A204.1 (cell line): ENCODE data around the gene TREML4.

Experiments
- FAIRE-seq: peaks from 2 replicates; lab custom pipeline; 2012; peaks lifted over from hg19 to GRCh38; lab: Jason Lieb, UNC

Gene TREML4

DNA sequence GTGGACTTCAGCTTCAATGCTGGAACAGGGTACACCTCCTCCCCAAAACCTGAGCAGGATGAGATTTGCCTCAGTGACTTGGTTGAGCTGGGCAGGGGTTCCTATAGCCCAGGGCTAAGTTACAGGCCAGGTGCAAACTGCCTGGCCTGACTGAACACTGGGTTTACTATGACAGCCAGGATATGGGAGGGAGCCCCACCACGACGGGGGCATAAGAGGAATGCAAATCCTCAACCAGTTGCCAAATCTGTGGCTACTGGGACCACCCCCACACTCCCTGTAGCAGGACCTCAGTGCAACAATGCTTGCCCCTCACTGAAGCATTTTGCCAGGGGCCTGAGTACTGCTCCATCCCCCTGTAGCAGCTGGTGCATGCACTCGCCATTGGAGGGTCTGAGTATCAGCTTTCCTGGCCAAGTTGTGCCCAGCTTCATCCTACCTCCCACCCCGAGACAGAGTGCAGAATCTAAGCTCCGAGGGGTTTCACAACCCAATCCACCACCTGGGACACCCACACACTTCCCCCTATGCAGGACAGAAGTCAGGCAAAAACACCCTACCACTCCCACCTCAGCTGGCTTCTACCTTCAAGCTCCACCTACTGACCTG, 27.6 kb downstream of the TREML4 start:
- FAIRE-seq: no peak

GRCh38 chr6:41256383-41256782, 28.2 kb downstream of the TREML4 start:
- FAIRE-seq: no peak

GRCh38 chr6:41257369-41258195, 29.4 kb downstream of the TREML4 start:
- no peak for FAIRE-seq

DNA sequence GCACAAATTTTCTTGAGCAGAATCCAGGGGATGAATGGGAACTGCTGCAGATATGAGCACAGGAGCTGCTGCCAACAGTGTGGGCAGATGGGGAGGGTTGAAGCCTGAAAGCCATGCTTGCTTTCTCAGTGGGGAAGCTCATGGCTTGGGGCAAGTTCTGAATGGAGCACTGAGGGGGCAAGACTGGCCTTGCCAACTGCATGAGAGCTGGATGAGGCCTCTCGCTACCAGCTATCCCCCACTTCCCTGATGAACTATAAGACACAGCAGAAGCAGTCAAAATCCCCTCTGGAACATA, 30.0 kb downstream of the TREML4 start:
- FAIRE-seq: no peak

DNA sequence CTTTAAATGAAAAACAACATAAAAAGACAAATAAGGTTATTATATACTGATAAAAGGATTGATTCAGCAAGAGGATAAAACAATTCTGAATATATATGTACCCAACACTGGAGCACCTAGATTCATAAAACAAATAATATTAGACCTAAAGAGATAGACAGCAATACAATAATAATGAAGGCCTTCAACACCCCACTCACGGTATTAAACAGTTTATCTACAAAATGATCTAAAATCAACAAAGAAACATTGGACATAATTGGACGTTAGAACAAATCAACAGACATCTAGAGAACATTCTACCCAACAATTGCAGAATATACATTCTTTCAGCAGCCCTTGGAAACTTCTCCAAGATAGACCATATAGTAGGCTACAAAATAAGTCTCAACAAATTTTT, 34.3 kb downstream of the TREML4 start:
- FAIRE-seq: no peak

DNA sequence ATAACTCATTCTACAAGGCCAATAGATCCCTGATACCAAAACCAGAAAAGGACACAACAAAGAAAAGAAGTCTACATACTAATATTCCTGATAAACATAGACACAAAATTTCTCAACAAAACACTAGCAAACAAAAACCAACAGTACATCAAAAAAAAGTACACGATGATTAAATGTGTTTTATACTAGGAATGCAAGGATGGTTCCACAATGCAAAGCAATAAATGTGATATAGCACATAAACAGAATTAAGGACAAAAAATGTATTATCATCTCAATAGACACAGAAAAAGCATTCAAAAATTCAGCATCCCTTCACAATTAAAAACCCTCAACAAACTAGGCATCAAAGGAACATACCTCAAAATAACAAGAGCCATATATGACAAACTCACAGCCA, 35.1 kb downstream of the TREML4 start:
- no peak for FAIRE-seq

- FAIRE-seq: no peak
Observed at GRCh38 chr6:41266541-41266940, 38.4 kb downstream of the TREML4 start.

GRCh38 chr6:41268478-41268877, 40.3 kb downstream of the TREML4 start:
- FAIRE-seq: no peak

- FAIRE-seq: no peak
Observed at GRCh38 chr6:41269166-41269565, 41.0 kb downstream of the TREML4 start.

DNA sequence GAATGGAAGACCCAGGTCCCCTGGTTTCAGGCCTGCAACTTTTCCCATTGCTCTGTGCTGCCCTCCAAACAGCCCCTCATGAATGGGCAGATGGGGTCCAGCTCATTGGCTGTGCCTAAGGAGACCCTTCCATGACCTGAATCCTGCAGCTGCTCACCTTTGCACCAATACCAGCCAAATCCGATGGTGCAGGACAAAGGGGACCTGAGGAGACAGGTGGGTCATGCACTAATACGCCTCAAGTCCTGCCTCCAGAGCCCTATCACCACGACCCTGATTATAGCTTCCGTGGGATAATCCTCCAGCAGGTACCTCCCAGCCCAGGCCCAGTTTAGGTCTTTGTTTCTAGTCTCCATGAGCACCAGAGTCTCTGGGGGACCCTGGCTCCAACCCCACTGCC, 41.6 kb downstream of the TREML4 start:
- no peak for FAIRE-seq

DNA sequence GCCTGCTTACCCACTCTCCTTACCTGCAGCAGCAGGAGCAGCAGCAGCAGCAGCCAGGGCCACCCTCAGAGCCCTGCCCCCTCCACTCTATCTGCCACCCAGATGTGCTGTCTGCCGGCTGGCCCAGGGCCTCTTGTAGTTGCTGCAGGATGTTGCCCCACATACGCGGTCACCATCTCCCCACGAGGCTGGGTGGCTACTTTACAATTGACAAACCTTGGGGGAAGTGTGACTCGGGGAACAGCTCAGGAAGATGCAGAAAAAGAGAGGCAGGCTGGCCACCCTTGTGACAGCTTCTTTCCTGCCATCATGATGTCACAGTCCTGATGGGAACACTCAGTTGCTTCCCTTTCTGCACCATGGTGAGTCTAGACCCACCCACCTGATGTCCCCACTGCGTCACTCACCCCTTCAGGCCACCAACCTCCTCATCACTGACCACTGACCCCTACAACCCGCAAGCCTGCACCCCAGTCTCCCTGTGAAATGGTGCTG, 43.8 kb downstream of the TREML4 start:
- FAIRE-seq: no peak

DNA sequence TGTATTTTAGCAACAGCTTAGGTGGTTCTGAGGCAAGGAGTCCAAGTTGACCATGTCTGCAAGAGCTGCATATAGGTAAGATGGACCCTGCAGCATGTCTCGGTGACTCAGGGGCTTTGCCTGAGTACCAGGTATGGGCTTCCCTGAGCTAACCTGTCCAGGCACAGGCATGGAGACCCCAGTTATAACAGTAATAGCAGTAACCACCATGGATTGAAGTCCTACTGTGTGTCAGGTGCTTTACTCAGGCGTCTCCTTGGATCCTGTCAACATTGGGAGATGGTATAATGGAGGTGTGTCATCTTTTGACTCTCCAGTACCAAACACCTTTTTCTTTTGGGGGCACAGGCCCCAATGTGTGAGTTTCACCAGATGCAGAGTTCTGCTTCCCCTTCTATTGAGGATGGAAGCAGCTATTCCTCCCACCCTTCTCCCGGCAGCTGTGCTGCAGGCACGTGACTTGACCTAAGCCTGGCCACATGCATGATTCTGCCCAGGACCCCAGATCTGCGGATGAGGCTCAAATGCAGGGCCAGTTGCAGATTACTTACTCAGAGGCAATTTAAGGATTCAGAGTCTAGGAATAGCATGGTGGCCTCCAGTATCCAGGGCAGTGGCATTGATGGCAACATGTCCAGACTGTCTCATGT, 44.6 kb downstream of the TREML4 start:
- no peak for FAIRE-seq

- FAIRE-seq: no peak
Observed at GRCh38 chr6:41273714-41274113, 45.6 kb downstream of the TREML4 start.

DNA sequence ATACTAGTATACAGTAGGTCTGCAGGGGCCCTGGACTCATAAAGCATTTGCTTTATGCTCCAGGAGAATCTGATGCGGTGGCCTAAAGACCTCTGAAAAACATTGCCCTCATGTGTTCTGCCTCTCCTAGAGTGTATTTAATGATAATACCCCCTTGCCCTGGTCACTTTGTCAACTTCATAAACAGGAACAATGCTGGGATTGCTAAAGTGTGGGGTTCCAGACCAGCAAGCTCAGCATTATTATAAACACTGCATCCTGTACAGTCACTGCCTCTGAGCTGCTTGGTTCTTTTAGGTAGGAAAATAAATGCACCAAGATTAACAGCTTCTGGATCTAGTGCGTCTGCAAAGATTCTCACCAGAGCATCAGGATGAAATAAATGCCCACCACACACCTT, 46.1 kb downstream of the TREML4 start:
- FAIRE-seq: no peak

- FAIRE-seq: no peak
Observed at GRCh38 chr6:41275489-41275888, 47.3 kb downstream of the TREML4 start.

DNA sequence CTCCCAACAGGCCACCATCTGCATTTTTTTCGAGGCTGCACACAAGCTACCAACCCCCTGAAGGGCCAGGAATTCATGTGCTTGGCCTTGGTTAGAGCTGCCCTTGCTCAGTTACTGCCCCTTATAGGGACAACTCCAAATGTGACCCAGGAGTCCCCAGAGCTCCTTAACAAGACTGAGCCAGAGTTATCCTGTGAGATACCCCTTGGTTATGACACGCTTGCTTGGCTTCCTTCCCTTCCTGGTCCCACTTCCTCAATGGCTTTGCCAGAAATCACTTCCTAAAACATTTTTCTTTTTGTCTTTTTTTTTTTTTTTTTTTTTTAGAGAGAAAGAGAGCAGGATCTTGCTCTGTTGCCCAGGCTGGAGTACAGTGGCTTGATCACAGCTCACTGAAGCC, 49.5 kb downstream of the TREML4 start:
- no peak for FAIRE-seq

- no peak for FAIRE-seq
Observed at GRCh38 chr6:41278699-41279405, 50.7 kb downstream of the TREML4 start.

GRCh38 chr6:41280381-41281057, 52.4 kb downstream of the TREML4 start:
- FAIRE-seq: no peak

- no peak for FAIRE-seq
Observed at GRCh38 chr6:41283600-41283999, 55.5 kb downstream of the TREML4 start.

GRCh38 chr6:41284726-41285125, 56.6 kb downstream of the TREML4 start:
- FAIRE-seq: no peak

- FAIRE-seq: no peak
Observed at GRCh38 chr6:41286544-41287346, 58.6 kb downstream of the TREML4 start, which contains the start of gene TREM1. TREM1 (minus strand) TSS chr6:41286682; CDS start chr6:41286655, 27 bp downstream.
